AG08396 (cell line): ENCODE measurements around the gene MYOZ3.

Experiments used
- DNase-seq: peaks from one replicate; pipeline ENCODE4 v3.0.0; 2012; ENCODE audit warnings: low spot score, mixed read lengths

Gene MYOZ3

DNA sequence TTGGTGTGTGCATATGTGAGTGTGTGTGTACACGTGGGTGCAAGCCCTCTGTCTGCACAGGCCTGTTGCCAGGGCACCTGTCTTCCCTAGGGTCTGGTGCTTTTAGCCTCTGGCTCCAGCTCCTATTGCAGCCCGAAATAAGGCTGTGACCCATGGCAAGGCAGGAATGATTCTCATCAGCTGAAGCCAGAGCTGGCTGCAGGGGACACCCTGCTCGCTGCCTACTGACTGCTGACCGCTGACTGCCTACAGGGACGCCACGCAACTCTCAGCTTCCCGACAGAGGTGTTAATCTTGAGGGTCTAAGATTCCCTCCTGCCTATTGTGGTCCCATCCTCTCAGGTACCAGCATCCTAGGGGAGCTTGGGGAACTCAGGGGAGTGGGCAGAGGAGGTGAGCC lies at the start of gene MYOZ3:
Gene MYOZ3 (plus strand): TSS at position 166 of the 400 bp plus-strand sequence. CDS start 1,691 bp downstream, outside the sequence.
- no peak for DNase-seq

GRCh38 chr5:150612405-150612804 lies 48.6 kb upstream of the MYOZ3 start:
- no peak for DNase-seq

DNA sequence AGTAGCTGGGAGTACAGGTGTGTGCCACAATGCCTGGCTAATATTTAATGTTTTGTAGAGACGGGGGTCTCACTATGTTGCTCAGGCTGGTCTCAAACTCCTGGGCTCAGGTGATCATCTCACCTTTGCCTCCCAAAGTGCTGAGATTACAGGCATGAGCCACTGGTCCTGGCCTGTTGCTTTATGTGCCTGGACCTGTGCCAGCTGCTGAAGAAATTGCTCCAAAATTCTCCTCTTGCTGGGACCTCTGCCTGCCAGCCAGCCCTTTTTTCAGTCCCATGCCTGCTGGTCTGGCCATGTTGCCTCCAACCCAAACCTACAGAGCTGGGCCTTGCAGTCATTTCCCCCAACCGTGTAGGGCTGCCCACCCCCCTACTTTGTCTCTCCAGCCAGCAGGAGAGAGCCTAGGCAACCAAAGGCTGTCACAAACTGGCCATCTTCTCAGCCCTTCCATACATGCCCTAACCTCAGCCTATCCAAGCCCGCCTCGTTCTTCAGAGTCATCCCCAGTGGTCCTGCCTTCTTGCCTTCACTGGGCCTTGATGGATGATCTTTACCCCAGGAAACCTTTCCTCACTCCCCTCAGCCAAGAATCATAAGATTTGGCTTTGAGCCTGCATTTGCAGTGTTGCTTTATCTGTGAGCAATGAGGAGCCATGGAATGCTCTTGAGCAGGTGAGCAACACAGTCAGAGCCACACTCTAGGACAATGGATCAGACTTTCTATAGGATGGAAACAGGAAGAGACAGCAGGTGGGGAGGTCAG lies 48.0 kb upstream of the MYOZ3 start:
- DNase-seq = no peak

DNA sequence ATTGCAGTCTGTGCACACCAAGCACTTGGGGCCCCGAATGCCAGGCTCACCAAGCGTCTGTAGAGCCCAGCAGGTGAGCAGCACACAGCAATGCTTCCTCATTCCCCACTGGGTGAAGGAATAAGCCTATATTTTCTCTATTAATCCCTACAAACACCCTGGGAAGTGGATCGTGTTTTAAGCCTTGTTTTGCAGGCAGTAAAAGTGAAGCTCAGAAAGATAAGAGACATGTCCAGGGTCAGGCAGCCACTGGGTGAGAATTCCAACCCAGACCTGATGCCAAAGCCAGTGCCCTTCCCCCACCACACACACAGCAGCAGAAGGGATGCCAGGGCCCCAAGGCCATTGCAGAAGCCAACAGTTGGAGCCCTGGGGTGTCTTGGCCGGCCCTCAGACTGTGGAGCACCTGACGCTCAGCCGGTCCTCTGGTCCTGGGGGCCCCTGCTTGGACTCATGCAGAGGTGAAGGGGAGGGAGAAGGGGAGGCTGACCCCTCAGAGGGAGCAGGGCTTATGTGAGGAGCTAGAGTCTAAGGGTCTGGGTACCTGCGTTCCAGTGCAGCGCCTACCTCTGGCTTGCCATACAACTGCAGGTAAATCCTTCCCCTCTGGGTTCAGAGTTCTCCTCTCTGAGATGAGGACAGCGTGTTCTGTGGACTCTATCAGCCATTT lies 46.9 kb upstream of the MYOZ3 start:
- DNase-seq = no peak

GRCh38 chr5:150614661-150615060 lies 46.4 kb upstream of the MYOZ3 start:
- DNase-seq = no peak

- DNase-seq = peak; percentile 59
These were observed 45.8 kb upstream of the MYOZ3 start for GRCh38 chr5:150615141-150615699.

DNA sequence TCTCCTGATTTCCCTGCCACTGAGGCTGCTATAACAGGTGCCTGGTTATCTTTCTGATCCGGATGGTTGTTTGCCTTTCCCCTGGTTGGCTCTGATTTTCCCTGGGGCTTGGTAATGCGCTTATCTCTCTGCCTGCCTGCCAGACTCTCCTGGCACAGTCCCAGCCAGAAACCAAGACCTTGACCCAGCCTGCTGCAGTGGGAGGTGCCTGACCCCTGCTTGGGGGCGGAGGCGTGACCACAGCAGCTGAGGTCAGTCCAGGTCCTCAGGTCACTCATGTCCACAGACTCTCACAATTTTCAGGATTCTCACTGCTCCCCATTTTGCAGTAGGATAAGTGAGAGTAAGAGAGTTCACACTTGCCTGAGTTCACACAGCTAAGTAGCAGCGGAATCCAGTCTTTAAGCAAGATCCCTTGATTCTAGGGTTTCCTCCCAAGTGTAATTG lies 45.0 kb upstream of the MYOZ3 start:
- DNase-seq = no peak

DNA sequence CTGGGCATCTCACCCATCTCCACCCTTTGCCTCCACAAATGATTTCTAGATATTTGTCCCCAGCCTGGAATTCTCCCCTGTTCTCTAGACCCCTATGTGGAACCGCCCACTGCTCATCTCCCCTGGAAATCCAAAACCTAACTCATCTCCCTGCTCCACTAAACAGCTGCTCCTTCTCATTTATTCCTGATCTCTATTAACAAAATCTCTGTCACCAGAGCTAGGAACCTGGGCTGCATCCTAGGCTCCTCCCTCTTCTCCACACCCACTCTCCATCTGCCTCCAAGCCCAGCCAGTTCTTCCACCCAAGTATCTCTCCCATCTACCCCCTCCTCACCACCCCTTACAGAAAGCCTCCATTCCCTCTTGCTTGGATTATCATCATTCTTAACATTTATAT lies 44.5 kb upstream of the MYOZ3 start:
- no peak for DNase-seq

DNA sequence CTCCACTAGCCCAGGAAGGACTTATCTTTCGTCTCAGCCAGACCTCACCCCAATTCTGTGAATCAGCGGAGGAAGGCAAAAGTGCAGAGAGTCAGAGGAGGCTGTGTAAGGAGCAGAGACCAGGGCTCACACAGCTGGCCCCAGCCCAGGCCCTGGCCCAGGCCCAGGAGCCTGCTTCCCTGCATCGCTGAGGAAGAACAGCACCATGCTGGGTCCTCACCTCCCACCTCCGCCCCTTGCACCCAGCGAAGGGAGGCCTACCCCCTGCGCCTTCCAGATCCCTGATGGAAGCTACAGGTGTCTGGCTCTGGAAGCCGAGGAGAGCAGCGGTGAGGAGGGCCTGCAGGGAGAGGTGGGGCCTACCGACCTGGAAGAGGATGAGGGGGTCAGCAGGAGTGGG lies 42.9 kb upstream of the MYOZ3 start:
- no peak for DNase-seq

- DNase-seq = no peak
These were observed 42.3 kb upstream of the MYOZ3 start for GRCh38 chr5:150618588-150619281.

GRCh38 chr5:150619359-150620230 lies 41.5 kb upstream of the MYOZ3 start:
- DNase-seq = peak; percentile 71

GRCh38 chr5:150621301-150621700 lies 39.8 kb upstream of the MYOZ3 start:
- DNase-seq = no peak

DNA sequence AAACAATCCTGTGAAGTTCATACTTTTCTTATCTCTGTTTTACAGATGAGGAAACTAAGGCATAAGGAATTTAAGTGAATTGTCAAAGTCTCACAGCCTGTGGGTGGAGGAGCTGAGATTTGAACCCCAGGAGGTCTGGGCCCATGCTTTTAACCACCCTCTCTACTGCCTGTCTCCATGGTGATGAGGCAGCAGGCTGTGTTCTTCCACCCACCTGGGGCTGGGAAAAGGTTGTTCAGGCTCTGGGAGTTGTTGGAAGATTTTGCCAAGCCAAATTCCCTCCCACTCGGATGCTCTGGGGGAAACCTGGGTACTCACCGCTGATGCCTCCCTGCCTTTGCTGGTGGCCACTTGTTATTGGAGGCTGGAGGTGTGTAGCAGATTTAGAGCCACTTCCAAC lies 38.9 kb upstream of the MYOZ3 start:
- DNase-seq = no peak

DNA sequence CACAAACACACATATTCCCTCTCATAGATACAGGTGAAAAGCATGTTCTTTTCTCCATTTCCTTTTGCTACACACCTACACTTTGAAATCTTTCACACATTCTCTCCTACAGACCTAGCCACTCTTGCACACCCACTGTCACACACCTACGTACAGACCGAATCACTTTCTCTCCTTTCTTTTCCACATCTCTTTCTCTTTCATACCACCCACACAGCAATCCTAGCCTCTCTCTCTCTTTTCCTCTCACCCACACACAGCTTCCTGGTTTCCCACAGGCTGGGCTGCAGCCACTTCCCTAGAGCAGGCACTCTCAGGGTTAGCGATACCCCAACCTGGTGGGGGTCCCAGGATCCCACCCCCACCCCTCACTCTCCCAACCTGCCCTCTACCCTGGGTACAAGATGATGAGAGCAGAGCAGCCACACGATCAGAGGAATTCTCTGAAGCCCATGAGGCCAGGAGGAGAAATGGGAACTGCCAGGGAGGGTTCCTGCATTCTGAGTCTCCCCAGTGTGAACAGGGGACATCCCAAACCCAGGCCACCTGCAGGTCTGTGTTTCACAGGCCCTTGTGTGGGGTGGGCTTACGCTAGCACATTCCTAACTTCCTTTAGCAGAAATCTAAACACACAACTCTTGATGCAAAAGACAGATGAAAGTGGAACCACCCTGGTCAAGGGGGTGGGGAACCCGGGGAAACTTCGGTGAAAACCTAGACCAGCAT lies 37.7 kb upstream of the MYOZ3 start:
- no peak for DNase-seq

DNA sequence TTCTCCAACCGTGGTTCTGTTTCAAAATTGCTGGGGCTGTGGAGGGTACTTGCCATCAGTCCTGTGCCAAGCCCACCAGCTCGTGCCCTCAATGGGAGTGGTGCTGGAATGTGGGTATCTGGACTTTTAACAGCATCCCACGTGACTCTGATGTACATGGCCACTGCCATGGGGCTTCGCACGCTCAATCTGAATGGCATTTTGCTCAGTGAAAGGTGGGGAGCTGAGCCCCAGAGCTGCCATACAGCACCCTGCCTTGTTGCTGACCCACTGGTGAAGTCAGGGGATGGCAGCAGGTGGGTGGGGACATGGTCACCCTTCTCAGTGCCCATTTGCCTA lies 37.2 kb upstream of the MYOZ3 start:
- no peak for DNase-seq

DNA sequence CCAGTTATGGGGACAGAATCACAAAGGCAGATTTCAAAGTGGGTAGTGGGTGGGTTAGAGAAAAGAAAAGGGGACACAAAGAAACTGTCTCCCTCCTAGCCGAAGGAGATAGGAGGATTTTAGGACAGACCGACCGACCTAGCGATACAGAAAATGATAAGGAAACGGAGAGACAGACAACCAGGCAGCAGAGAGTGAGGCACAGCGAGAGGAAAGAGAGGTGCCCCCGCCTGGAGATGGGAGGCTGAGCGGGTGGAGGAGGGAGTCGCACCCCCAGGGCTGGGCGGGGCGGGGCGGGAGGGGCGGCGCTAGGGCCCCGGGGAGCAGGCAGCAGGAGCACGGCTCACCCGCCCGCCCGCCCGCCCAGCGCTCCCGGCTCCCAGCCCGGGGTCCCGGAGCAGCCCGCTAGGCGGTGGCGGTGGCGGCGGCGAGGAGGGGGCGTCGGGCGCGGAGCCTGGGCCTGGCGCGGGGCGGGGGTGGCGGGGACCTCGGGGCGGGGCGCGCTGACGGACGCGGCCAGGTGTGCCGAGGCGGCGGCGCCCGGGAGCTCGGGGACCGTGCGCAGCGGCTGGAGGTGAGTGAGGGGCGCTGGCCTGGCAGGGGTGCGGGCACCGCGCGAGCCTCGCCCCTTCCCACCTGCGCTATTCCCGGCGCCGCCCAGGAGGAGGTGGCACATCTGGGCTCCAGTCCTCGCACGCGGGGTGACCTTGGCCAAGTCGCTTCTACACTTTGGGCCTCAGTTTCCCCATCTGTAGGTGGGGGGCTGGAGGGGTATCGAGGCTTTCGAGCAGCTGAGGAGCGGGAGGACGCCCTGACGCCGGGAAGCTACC lies 36.5 kb upstream of the MYOZ3 start:
- DNase-seq = peak; percentile 83

- DNase-seq = no peak
These were observed 35.9 kb upstream of the MYOZ3 start for GRCh38 chr5:150625164-150625535.

DNA sequence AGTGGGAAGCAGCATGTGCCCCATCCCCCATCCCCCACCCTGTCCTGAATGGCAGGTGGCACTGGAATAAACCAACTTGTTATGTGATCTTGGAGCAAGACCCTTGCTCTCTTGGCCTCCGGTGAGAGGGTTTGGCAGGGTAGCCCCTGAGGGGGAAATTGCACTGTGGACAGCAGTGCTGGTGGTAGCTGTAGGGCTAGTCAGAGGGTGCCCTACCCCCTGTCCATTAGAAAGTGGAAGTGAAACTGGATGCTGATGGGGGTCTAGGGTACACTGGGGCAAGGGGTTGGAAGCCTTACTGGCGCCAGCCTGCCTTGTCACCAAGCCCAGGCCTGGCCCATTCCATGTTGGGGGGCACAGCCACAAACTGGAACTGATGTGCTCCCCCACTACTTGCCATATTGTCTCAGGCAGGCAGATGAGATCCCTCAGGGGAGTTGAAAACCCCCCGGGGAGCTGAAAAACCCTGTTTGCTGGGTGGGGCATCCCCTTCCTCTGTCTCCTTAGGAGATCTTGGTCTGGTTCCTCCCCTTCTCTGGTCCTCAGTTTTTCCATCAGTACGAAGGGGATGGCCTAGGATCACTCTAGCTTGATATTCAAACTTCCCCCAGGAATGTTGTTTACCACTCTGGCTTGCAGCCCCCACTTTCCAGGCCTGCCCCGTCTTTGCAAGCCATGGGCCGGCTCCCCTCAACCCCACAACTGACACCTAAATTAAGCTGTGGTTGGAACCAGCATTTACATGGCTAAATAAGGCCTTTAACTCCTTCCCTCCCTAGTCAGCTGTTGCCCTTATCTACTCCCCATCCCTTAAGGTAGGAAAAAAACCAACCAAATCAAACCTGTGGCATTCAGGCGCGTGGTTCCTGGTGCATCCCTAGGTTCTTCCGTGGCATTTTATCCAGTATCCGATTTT lies 35.0 kb upstream of the MYOZ3 start:
- DNase-seq = no peak

- DNase-seq = no peak
These were observed 34.2 kb upstream of the MYOZ3 start for GRCh38 chr5:150626853-150627276.
